Kidney (tissue), 14 donors: ENCODE measurements around the gene DFFB. TPM values are rescaled to one million over a fixed set of nuclear protein-coding genes. Genes with fewer than 3 reads are reported as not detected.

Experiments used
- DNase-seq, 5 donors: peaks; one replicate each; pipeline ENCODE4 v3.0.0-alpha.2; 2013 to 2020
- FAIRE-seq: peaks from 2 replicates; lab custom pipeline; 2012; peaks lifted over from hg19 to GRCh38; lab: Jason Lieb, UNC
- H3K27ac ChIP-seq, 2 donors: one replicate each; pipeline ENCODE4 v1.7.0; 2013; ENCODE audit warnings: low read depth in 2 of 2, low read length in 2 of 2, inconsistent platforms in 1 of 2
- H3K27me3 ChIP-seq: one replicate; pipeline ENCODE4 v1.7.1; 2013; ENCODE audit warnings: low read length, inconsistent platforms; ENCODE audit not compliant: control insufficient read depth, insufficient read depth
- H3K36me3 ChIP-seq, 3 donors: one replicate each; pipeline versions ENCODE4 v1.7.0 to v1.7.1; 2013; ENCODE audit warnings: low read length in 3 of 3, control low read depth in 1 of 3, inconsistent platforms in 1 of 3; ENCODE audit not compliant: insufficient read depth in 3 of 3, control insufficient read depth in 2 of 3
- H3K4me1 ChIP-seq, 3 donors: one replicate each; pipeline versions ENCODE4 v1.7.0 to v1.7.1; 2013; ENCODE audit warnings: low read length in 3 of 3, inconsistent platforms in 1 of 3, low read depth in 1 of 3; ENCODE audit not compliant: control insufficient read depth in 2 of 3, insufficient read depth in 2 of 3
- H3K4me3 ChIP-seq, 3 donors: one replicate each; pipeline versions ENCODE4 v1.7.0 to v1.8.1; 2013; ENCODE audit warnings: low read length in 3 of 3, control low read depth in 1 of 3, inconsistent platforms in 1 of 3
- H3K9ac ChIP-seq, 3 donors: one replicate each; pipeline versions ENCODE4 v1.7.0 to v1.7.1; 2013; ENCODE audit warnings: low read length in 3 of 3, control low read depth in 1 of 3, inconsistent platforms in 1 of 3
- H3K9me3 ChIP-seq, 3 donors: one replicate each; pipeline versions ENCODE4 v1.7.0 to v1.7.1; 2013; ENCODE audit warnings: low read length in 3 of 3, control low read depth in 1 of 3, inconsistent platforms in 1 of 3; ENCODE audit not compliant: control insufficient read depth in 2 of 3, insufficient read depth in 1 of 3
- intact Hi-C: fragments of 100-400 bp; cut with DNase I; formaldehyde crosslinking; loops from one replicate; pipeline ENCODE4 v1.11.1; 2022
- polyA plus RNA-seq: library from polyadenylated mRNA; stranded (reverse); fragments of 350-450 nt; fragmentation: Illumina TruSeq; extraction: RNeasy Lipid Tissue Mini Kit (QIAGEN cat#74804); gene quantifications from one replicate; pipeline ENCODE4 v1.2.3, GENCODE V29; 2014; ENCODE audit warnings: low read depth, low replicate concordance; ENCODE audit not compliant: insufficient read depth
- total RNA-seq: library from RNA; stranded (reverse); fragmentation: NEBNext Ultra II Directional; extraction: Animal tissue kit (Norgen Biotek cat#: 25700); gene quantifications from one replicate; pipeline ENCODE4 v1.2.1, GENCODE V29; 2021
- TF ChIP-seq, protein P1 (sequence below): IDR thresholded peaks from 3 replicates; pipeline ENCODE4 v1.5.1; 2012; ENCODE audit warnings: mild to moderate bottlenecking, moderate library complexity, borderline replicate concordance; ENCODE audit not compliant: insufficient read depth; ENCODE audit errors: extremely low read depth
- donor health status: control.
- donor health status: control.
- donor health status: control.
- donor health status: control.
- donor health status: control.
- donor health status: DM: yes; HTN: yes; CAD: no.
- donor health status: Normal renal cell carcinoma (clear cell type).

The DFFB gene
- total and polyA plus RNA-seq, 2 donors from 2014 or later: 5.6 to 8.2 TPM

DNA sequence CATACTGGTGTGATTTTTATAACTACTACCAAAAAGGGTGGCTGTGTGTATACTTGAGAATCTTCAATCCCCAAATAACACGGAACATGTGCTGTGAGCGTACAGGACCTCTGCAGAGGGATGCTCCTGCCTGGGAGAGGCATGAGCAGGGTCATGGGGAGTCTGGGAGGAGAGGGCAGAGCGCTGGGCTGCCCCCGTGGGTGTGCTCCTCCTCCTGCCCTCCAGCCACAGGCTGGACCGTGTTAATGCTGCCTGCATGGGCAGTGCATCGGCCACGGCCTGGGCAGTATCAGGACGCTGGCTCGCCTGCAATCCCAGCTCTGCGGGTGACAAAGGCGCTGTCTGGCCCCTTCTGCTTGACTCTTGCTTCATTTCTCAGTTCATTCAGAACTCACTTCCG is 6.4 kb upstream of the DFFB start:
- H3K4me1 ChIP-seq: peaks cover 0 to 11% (median 10%) of the 10 kb centered on the region in 3 donors
- H3K27ac ChIP-seq: no peak overlapping the region
- no peak overlapping the region for H3K9ac ChIP-seq
- TF ChIP-seq, protein P1, sequence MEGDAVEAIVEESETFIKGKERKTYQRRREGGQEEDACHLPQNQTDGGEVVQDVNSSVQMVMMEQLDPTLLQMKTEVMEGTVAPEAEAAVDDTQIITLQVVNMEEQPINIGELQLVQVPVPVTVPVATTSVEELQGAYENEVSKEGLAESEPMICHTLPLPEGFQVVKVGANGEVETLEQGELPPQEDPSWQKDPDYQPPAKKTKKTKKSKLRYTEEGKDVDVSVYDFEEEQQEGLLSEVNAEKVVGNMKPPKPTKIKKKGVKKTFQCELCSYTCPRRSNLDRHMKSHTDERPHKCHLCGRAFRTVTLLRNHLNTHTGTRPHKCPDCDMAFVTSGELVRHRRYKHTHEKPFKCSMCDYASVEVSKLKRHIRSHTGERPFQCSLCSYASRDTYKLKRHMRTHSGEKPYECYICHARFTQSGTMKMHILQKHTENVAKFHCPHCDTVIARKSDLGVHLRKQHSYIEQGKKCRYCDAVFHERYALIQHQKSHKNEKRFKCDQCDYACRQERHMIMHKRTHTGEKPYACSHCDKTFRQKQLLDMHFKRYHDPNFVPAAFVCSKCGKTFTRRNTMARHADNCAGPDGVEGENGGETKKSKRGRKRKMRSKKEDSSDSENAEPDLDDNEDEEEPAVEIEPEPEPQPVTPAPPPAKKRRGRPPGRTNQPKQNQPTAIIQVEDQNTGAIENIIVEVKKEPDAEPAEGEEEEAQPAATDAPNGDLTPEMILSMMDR: no peak
- peaks cover 0 to 21% (median 14%) of the 10 kb centered on the region in 3 donors for H3K36me3 ChIP-seq
- H3K27me3 ChIP-seq: no peaks in the 10 kb centered on the region
- FAIRE-seq (no peak), DNase-seq (peak in 1 of 5 donors; percentile 43)
- H3K4me3 ChIP-seq: no peak overlapping the region
- intact Hi-C loops: no loop called here
- no peaks in the 10 kb centered on the region for H3K9me3 ChIP-seq

DNA sequence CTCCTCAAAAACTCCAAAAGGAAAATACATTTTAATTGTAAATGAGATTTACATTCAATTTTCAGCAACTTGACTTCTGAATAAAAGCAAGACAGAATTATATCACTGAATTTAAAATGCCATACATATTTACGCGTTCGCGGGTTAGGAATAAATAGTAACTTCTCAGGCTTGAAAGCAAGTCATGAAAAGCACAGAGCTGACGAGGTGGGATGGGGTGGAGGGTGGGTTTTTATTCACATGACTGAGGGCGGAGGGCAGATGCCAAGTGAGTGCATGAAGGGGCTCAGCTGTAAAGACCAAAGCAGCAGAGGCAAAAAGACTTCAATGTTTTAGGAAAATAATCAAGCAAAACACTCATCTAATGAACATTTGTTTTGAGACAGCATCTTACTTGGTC is 6.0 kb upstream of the DFFB start:
- H3K4me1 ChIP-seq: peaks cover 0 to 13% (median 8%) of the 10 kb centered on the region in 3 donors
- intact Hi-C loops: no loop called here
- H3K4me3 ChIP-seq: no peak overlapping the region
- no peak overlapping the region for H3K27ac ChIP-seq
- FAIRE-seq (no peak), DNase-seq (no peak)
- H3K9me3 ChIP-seq: no peaks in the 10 kb centered on the region
- TF ChIP-seq, protein P1: no peak
- no peaks in the 10 kb centered on the region for H3K27me3 ChIP-seq
- H3K9ac ChIP-seq: no peak overlapping the region
- peaks cover 0 to 21% (median 14%) of the 10 kb centered on the region in 3 donors for H3K36me3 ChIP-seq

DNA sequence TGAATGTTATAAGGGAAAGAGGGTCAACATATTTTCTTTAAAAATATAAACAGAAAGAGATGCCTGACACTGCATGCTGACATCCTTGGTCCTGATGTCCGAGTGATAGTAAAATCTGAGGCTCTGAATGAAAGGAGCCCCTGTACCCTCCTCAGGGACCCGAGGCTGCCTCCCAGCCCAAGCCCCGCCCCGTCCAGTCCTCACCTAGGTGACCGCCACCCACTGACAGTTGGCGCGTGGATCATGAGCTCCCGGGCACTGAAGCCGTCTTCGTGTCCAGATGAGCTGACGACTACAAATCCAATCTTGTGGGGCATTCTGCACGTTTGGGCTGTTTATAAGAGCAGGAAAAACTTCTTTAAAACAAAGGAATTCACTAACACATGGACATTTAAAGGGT is 5.2 kb upstream of the DFFB start:
- H3K9me3 ChIP-seq: no peaks in the 10 kb centered on the region
- no peak overlapping the region for H3K4me3 ChIP-seq
- intact Hi-C loops: no loop called here
- H3K36me3 ChIP-seq: peaks cover 0 to 20% (median 14%) of the 10 kb centered on the region in 3 donors
- no peak overlapping the region for H3K27ac ChIP-seq
- FAIRE-seq (no peak), DNase-seq (peak in 1 of 5 donors; percentile 18)
- peaks cover 0 to 11% (median 7%) of the 10 kb centered on the region in 3 donors for H3K4me1 ChIP-seq
- H3K27me3 ChIP-seq: no peaks in the 10 kb centered on the region
- no peak overlapping the region for H3K9ac ChIP-seq
- TF ChIP-seq, protein P1: no peak
